GM19238 (cell line): ENCODE results near the gene FAHD1.
A peak's percentile ranks its signal among the peaks of the same experiment; 100 is the strongest.

ENCODE experiments used
- DNase-seq: peaks from one replicate; pipeline ENCODE4 v3.0.0; 2011; ENCODE audit warnings: low spot score; ENCODE audit not compliant: insufficient read length

FAHD1 gene

DNA sequence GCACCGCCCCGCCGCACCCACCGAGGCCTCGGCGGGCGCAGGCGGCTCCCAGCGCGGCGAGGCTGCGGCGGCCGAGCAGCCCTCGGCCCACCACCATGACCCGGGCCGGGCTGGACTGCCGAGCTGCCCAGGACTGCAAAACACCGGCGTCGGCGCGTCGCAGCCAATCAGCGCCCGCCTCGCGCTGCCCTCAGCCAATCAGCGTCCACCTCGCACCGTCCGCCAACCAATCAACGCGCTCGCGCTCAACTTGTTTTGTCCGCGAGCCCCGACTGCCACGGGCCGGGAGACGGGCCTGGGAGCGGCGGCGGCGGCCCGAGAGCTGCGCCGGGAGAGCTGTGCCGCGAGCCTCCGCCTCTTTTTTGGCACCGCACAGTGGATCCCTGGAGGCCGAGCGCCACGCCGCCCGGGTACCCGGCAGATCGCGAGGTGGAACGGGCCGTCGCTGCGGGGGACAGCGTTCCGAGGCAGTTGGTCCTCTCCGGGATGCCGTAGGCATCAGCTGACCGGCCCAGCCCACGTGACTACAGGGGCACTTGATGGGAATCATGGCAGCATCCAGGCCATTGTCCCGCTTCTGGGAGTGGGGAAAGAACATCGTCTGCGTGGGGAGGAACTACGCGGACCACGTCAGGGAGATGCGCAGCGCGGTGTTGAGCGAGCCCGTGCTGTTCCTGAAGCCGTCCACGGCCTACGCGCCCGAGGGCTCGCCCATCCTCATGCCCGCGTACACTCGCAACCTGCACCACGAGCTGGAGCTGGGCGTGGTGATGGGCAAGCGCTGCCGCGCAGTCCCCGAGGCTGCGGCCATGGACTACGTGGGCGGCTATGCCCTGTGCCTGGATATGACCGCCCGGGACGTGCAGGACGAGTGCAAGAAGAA lies at the start of gene FAHD1, which contains the start of gene HAGH:
Gene FAHD1, plus strand, starts transcription at position 516 of the 883 bp plus-strand sequence. Its CDS starts 33 bp downstream, at position 549.
Gene HAGH, minus strand, starts transcription at position 135 of the 883 bp plus-strand sequence. Its CDS starts 38 bp downstream, at position 97.
- DNase-seq: peak; percentile 99

DNA sequence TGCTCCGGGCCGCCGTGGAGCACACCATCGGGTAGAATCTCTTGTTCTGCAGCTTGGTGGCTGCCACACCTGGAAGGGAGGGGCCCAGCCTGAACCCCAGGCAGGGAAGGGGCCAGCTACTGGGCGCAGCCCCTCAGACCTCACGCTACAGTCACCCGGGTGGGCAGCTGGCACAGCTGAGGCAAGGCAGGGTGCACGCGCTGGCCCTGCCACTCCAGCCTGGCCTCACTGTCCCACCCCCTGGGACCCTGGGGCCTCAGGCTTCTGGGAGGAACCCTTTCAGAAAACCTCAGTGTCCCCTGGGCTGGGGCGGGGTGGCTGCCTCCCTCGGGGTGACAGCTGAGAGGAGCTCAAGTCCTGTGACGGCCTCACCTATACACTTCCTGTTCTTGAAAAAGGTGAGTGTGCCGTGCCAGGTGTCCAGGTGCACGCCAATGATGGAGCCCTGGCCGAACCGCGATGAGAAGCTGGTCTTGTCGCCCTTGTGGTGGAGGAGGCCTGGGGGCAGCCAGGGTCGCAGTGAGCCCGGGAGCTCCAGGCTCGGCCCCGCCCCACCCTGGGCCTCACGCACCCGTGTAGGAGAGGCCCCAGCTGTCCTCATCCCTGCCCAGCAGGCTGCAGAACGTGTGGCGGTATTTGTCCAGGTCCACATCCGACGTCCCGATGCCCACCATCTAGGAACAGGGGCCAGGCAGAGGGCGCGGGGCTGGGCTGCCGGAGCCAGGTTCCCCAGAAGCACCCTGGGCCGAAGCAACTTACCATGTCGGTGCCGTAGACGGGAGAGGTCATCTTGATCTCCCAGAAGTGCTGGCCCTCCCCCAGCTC lies 49.4 kb upstream of the FAHD1 start:
- DNase-seq: no peak

DNA sequence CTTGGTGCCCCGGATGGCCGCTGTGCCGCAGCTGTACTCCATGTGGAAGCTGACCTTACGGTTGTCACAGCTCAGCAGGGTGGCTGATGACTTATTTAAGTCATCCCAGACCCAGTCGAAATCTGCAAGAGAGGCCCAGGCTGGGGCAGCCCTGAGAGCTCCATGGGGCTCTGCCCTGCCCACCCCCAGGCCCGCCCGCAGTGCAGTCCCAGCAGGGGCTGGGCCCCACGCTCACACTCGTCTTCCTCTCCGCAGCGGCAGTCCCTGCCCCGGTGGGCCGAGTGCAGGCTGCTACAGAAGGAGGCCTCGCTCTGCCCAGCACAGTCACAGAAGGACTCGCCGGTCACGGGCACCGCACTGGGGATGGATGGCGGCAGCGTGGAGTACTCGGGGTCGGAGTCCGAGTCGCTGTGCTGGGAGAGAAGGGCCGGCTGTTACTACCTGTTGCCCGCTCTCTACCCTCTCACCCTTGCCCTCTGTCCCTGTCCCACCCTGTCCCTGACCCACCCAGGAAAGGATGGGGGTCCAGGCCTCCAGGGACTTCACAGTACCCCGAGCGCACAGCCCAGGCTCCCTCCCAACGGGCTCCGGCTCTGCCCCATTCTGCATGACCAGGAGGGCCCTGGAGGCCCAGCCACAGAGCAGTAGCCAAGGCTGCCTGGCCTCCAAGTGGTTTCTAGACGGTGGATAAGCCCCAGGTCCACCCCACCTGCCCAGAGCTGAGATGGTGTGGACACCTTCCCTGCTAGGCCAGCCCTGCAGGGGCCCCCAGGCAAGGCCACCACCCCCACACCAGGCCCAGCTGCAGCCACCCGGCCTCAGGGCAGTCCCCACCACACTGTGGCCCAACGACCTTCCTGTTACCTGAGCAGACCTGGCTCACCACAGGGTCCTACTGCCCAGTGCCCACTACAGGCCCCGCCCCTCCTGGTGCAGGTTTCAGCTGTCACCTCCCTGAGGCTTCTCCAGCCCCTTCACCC lies 48.5 kb upstream of the FAHD1 start:
- no peak for DNase-seq

DNA sequence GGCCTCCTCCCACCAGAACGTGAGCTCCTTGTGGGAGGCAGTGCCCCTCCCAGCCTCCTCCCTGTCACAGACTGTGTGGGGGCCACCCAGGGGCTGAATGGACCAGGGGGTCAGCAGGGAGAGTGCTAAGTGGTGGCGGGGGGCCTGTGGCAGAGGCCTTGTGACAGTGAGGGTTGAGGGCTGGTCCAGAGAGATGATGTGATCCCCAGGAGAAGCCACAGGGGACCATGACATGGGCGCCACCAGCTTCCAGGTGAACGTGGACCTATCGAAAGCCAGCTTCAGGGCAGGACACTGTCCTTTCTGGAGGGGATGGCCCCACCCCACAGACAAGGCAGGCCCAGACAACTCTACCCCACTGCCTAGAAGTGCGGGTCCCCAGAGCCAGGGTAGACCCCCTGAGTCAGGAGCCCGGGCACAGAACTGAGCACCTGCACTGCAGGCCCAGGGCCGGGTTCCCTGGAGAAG lies 47.7 kb upstream of the FAHD1 start:
- DNase-seq: no peak

DNA sequence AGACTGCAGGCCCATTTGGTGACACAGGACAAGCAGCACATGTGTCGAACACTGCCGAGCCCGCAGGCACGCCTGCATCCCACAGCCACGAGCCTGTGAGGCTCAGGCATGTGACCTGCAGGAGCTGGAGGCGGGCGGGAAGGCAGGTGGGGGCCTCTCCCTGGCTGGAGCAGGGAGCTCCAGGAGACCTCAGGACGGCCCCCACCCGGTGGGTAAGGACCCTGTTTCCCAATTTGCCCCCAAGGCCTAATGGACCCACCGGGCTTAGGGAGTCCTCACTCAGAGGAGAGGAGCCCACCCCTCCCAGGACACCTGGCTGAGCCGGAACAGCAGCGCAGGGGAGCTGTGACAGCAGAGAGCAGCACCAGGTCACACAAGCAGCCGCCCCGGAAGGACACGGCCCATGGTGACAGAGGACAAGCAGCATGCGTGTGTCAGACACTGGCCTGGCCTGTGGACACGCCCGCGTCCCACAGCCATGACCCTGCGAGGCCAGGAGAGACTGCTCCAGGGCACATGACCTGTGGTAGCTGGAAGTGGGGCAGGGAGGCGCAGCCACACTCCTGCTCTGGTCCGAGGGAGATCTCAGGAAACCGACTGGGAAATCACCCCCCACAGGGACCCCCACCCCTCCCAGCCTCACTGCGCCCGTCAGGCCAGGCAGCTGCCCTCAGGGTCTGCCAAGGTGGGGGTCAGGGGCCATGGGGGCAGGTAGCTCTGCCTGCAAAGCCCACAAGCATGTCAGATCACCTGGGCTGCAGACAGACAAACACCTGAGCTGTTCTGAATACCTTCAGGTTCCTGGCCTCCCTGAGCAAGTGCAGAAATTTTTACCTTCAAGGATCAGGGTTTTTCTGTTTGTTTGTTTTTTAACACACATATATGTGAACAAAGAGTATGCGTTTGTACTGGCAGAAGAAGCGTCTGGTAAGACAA lies 47.0 kb upstream of the FAHD1 start:
- no peak for DNase-seq

DNA sequence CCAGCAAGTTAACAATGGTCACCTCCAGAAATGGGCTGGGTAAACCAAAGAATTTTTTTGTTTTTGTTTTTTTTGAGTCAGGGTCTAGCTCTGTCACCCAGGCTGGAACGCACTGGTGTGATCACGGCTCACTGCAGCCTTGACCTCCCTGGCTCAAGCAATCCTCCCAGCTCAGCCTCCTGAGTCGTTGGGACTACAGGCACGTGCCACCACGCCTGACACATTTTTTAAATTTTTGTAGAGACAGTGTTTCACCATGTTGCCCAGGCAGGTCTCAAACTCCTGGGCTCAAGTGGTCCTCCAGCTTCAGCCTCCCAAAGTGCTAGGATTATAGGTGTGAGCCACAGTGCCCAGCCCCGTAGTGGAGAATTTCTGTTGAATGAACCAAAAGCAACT lies 46.3 kb upstream of the FAHD1 start:
- DNase-seq: no peak

DNA sequence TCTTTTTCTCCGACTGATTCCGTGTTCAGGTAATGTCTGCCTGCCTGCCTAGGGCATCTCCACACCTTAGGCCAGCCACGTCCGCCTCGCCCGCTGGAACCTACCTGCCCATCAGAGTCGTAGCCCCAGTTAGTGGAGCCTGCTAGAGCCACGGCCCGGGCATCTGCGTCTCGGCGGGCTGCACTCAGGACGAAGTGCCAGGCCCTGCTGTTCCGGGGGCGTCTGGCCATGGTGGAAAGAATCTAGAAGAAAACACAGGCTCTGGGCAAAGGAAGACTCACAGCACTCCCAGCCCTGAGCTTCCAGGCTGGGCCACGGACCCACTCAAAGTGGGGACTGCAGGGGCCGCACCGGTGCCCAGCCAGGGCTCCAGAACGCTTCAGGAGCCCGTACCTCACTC lies 45.8 kb upstream of the FAHD1 start:
- DNase-seq: no peak

DNA sequence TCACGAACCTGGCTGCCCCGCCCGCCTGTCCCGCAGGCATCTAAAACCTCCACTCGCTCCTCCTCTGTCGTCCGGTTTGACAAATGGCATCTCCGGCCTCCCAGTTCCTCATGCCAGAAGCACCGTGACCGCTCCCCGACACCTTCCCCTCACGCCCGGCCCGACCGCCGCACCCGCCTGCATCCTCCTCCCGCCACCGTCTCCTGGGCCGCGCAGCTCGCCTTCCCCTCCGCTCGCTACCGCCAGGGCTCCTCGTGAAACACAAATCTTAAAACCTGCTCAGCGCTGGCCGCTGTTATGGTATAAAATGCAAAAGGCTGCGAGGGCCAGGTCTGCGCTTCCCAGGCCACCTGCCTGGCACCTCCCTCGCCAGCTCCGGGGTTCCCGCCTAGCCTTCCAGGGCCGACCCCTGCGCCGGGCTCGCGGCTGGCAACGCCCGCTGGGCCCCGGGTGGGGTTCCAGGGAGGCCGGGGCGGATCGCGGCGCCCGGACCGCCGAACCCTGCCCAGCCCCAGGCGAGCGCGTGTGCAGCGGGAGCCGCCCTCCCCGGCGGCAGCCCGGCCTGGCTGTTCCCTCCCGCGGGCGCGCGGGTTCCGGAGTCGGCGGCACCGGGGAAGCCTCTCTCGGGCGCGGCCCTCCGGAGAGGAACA lies 45.1 kb upstream of the FAHD1 start:
- no peak for DNase-seq

DNA sequence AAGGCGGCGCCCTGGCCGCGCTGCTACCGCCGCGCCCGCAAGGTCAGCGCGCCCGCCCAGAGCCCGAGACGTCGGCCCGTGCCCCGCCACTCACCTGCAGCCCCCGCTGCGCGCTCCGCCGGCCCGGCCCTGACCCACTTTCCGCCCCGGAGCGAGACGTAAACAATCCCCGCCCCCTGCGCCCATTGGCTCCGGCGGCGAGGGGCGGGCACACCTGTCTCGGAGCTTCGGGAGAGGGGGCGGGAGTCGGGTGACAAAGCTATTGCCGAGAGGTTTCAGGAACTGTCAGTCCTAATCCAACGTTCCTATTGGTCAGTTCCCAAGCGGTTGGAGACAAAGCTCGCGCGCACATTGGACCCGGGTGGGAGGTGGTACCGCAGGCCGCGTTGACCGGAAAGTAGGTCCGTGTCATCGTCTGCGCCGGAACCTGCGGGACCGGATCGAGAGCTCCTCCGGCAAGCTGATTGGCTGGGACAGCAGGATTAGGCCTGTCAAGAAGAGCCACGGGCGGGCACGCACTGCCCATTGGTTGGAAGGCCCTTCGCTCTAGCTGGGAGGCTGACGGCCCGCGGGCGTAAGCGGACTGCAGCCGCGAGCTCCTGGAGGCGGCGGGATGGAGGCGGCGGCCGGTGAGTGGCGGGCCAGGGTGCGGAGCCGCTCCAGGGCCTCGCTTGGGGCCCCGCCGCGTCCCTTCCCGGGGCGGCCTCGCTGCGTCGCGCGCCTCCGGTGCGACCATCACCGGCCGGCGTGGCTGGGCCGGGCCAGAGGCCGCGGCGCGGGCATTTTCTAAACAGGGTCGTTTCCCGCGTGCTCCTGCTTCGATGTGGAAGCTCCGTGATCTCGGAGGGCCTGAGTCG lies 44.4 kb upstream of the FAHD1 start, which contains the start of the genes NUBP2 and SPSB3:
Gene NUBP2, plus strand, starts transcription at position 553 of the 857 bp plus-strand sequence. Its CDS starts 61 bp downstream, at position 614.
Gene SPSB3, minus strand, starts transcription at position 164 of the 857 bp plus-strand sequence. CDS start 1,088 bp downstream, outside the sequence.
- peak; percentile 100 for DNase-seq

DNA sequence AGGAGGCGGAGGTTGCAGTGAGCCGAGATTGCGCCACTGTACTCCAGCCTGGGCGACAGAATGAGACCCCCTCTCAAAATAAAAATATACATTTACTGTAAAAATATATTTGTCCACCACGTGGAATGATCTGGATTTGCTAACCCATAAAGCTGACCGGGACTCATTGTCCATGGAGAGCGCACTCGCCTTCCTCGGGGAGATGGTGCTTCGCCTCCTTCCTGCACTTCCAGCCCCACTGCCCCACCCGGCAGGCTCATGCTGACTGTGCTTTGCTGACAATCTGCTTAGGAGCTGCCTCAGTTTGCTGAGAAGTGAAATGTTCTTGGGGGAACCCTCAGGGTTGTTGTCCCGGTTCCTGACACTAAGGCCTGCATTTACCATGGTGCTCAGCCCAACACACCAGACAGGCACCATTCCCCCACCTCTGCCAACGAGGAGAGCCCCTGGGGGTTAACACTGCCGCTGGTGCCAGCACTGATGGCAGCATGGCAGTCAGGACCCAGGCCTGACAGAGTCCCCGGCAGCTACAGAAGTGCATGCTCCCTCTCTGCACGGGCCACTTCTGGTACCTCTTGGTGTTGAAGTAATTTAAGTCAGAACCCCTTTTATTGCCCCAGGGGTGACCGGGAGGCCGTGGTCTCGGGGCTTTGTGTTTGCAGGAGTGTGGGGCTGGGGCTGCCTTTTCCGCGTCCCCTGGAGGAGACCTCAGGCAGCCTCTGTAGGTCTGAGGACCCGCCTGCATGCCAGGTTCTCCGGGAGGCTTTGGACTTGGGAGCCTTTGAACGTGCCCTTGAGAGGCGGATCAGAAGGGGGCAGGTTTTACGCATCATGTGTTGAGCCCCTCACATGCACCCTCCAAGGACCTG lies 41.8 kb upstream of the FAHD1 start:
- no peak for DNase-seq

DNA sequence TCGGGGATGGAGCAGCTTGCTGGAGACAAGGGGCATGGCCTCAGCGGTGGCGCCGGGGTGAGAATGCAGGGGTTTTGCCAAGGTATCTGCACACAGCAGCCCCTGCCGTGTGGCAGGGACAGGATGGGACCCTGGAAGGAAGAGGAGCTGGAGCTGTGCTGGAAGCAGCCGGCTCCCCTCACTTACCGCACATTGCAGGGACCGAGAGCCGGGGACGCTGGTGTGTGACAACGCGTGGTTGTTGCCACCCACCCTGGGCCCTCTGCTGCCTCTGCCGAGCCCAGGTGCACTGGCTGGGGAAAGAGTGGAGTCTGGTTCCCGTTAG lies 41.2 kb upstream of the FAHD1 start:
- no peak for DNase-seq

DNA sequence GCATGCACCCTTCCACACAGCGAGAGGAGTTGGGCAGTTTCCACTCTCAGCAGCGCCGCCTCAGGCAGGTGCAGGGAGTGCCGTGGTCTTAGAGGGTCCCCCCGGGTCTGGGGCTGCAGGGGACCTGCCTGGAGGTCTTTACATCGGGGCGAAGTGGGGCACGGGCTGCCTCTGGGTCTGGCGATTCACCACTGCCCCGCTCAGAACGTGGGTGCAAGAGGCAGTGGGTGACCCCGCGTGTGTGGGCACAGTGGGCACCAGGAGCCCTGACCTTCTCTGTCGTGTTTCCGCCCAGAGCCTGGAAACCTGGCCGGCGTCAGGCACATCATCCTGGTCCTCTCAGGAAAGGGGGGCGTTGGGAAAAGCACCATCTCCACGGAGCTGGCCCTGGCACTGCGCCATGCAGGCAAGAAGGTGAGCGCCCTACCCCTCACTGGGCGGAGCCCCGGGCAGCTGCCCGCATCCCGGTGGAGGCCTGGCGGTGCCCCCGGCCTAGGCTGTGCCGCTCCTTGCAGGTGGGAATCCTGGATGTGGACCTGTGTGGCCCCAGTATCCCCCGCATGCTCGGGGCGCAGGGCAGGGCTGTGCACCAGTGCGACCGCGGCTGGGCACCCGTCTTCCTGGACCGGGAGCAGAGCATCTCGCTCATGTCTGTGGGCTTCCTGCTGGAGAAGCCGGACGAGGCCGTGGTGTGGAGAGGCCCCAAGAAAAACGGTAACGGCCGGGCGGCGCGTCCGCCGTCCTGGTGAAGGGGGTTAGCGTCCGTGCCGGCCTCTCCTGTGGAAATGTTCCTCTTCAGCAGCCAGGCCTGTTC lies 40.6 kb upstream of the FAHD1 start:
- DNase-seq: no peak

DNA sequence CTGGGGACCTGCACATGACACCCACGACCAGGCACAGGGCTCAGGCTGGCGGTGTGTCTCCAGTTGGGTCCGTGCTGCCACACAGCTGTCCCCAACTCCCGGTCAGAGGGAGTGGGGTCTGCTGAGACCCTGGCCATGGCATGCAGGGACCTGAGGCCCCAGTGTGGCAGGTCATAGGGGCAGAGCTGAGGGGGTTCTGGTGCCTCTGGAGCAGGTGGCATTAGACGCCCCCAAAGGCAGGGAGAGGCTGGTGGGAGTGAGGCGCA lies 40.0 kb upstream of the FAHD1 start:
- DNase-seq: no peak

DNA sequence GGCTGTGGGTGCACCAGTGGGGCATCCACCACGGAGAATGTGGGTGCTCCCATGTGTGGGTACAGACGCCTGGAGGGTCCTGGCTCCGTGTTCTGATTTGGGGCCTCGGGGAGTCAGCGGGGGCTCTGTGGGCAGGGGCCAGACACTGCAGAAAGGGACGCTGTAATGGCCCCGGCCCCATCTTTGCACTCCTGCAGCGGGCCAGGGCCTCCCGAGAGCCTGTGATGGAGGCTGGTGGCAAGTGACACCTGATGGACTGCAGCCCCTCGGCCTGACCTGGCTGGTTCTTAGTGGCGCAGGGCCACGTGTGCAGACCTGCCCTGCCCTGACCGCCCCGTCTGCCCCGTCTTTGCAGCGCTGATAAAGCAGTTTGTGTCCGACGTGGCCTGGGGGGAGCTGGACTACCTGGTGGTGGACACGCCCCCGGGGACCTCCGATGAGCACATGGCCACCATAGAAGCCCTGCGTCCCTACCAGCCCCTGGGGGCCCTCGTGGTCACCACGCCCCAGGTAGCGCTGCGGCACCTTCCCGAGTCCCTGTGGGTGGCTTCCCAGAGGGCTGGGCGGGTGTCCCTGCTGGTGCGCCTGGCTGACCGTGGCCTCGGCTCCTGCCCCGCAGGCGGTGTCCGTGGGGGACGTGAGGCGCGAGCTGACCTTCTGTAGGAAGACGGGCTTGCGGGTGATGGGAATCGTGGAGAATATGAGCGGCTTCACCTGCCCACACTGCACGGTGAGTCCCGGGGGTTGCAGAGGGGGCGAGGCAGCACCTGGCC lies 39.5 kb upstream of the FAHD1 start:
- no peak for DNase-seq

DNA sequence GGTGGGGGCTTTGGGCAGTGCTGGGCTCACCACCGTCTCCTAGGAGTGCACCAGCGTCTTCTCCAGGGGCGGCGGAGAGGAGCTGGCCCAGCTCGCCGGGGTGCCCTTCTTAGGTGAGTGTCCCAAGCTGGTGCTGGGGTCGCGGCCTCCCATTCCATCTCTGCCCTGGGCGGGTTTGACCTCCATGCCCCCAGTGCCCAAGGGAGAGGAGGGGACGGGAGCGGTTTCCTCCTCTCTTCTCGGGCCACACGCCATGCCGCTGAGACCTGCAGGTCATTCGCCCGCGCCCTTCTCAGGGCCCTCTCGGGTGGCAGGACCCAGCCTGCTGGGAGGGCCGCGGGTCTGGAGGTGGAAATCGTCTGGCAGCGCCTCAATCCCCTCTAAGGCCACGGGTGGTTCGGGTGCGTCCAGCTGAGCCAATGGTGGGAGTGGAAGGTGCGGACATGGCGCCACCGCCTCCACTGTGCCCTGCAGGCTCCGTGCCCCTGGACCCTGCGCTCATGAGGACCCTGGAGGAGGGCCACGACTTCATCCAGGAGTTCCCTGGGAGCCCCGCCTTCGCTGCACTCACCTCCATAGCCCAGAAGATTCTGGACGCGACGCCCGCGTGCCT lies 38.8 kb upstream of the FAHD1 start:
- DNase-seq: no peak

DNA sequence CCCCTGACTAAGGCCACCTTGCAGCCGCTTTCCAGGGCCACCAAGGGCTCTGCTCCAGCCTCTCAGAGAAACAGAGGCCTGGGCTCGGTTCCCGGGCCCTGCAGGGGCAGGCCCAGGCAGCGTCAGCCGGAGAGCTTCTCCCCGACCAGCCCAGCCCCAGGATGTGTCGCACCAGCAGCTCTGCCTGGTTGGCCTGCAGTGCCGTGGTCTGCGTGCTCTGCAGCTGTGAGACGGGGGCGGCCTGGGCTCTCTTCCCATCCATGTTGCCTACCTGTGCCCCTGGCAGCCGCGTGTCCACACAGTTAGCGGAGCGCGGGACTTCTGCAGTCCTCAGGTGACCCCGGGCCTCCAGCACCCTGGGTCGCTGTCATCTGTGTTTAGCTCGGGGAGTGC lies 38.3 kb upstream of the FAHD1 start:
- no peak for DNase-seq
